DND-41 (cell line): ENCODE measurements around the gene CARMIL1.

Experiments used
- ATAC-seq: fragments of 200-7000 bp; cut with Tn5 transposase; 3 replicates; pipeline ENCODE4 v1.9.1; 2021; ENCODE audit warnings: low read depth; ENCODE audit not compliant: insufficient read depth
- DNase-seq: peaks from one replicate; pipeline ENCODE4 v3.0.0-alpha.2; 2020
- H2AFZ ChIP-seq: 2 replicates; pipeline ENCODE4 v1.6.0; 2012; ENCODE audit warnings: low read depth, low read length
- H3K27ac ChIP-seq: 2 replicates; pipeline ENCODE4 v1.5.1; 2012; ENCODE audit warnings: low read length, inconsistent platforms
- H3K27me3 ChIP-seq: fragments of 200-600 bp; sonication (generic); 2 replicates; pipeline ENCODE4 v1.6.0; 2012; ENCODE audit warnings: low read length, mild to moderate bottlenecking, inconsistent platforms; ENCODE audit not compliant: insufficient read depth, poor library complexity
- H3K36me3 ChIP-seq: 2 replicates; pipeline ENCODE4 v1.5.1; 2012; ENCODE audit warnings: low read length, inconsistent platforms; ENCODE audit not compliant: insufficient read depth
- H3K4me1 ChIP-seq: 2 replicates; pipeline ENCODE4 v1.5.1; 2012; ENCODE audit warnings: mild to moderate bottlenecking, low read length; ENCODE audit not compliant: insufficient read depth
- H3K4me2 ChIP-seq: 2 replicates; pipeline ENCODE4 v1.6.0; 2012; ENCODE audit warnings: mild to moderate bottlenecking, moderate library complexity, low read length, inconsistent platforms; ENCODE audit not compliant: insufficient read depth
- H3K4me3 ChIP-seq, 2 experiments: fragments of 200-600 bp in 1 of 2; shearing (Covaris generic) in 1 of 2; 2 replicates each; pipeline ENCODE4 v1.5.1; 2012 to 2016; ENCODE audit warnings: inconsistent platforms in 2 of 2, low read length in 2 of 2, mild to moderate bottlenecking in 2 of 2, low read depth in 1 of 2, moderate library complexity in 1 of 2
- H3K79me2 ChIP-seq: 2 replicates; pipeline ENCODE4 v1.6.0; 2012; ENCODE audit warnings: low read length, inconsistent platforms; ENCODE audit not compliant: insufficient read depth
- H3K9ac ChIP-seq: 2 replicates; pipeline ENCODE4 v1.6.0; 2012; ENCODE audit warnings: low read depth, mild to moderate bottlenecking, inconsistent platforms, low read length, moderate library complexity
- H3K9me3 ChIP-seq: 2 replicates; pipeline ENCODE4 v1.5.1; 2012; ENCODE audit warnings: low read length, moderate library complexity, mild to moderate bottlenecking, inconsistent platforms; ENCODE audit not compliant: insufficient read depth, severe bottlenecking
- H4K20me1 ChIP-seq: 2 replicates; pipeline ENCODE4 v1.6.0; 2012; ENCODE audit warnings: low read length; ENCODE audit not compliant: insufficient read depth
- EZH2 ChIP-seq: IDR thresholded peaks from 3 replicates; pipeline ENCODE4 v1.6.1; 2012; ENCODE audit warnings: borderline replicate concordance, low read depth, mild to moderate bottlenecking, moderate library complexity, low read length, inconsistent platforms; ENCODE audit not compliant: severe bottlenecking
- TF ChIP-seq, protein P1 (sequence below): IDR thresholded peaks from 2 replicates; pipeline ENCODE4 v1.5.1; 2012; ENCODE audit warnings: borderline replicate concordance, low read length, moderate library complexity, mild to moderate bottlenecking; ENCODE audit not compliant: poor library complexity, severe bottlenecking; ENCODE audit errors: extremely low read depth

Gene CARMIL1

DNA sequence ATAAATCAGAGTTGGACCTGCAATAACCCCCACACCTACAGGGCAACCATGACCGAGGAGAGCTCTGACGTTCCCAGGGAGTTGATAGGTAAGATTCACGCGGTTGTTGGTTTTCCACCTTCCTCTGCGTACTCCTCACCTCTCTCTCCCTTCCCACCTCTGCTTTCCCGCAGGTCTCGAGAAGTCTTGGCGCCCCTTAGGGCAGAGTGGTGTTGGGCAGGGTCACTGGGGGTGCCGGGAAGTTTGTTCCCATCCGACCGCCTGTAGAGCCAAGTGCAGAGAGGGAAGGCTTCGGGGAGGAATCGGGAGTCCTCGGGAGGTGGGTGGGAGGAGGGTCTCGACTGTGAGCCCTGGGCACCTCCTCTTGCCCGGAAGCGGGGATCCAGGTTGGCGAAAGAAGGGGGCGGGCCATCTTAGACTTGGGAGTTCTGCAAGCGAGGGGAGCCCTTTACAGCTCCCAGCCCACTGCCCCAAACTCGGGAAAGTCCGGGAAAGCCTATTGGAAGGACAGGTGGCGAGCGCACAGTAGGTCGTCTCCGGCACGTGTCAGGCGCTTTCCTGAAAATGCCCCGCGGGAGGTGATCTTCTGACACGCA, 672 bp downstream of the CARMIL1 start:
- Histone ChIP-seq H3K4me2 (peak overlapping the region; percentile 85), H3K36me3 (no peaks in the 10 kb centered on the region), H3K27me3 (peaks cover 43% of the 10 kb centered on the region), H3K4me3 (peak overlapping the region in 1 of 2 experiments; percentile 63; a peak in 3 of 4 replicates), H3K79me2 (no peaks in the 10 kb centered on the region), H2AFZ (peak overlapping the region; percentile 72; the same call in 1 of the 2 replicates), H3K9ac (peak overlapping the region; percentile 50; the same call in 1 of the 2 replicates), H3K27ac (no peak overlapping the region), H4K20me1 (no peaks in the 10 kb centered on the region), H3K4me1 (peaks cover 16% of the 10 kb centered on the region), H3K9me3 (no peaks in the 10 kb centered on the region)
- TF ChIP-seq EZH2: peak; percentile 54
- TF ChIP-seq, protein P1, sequence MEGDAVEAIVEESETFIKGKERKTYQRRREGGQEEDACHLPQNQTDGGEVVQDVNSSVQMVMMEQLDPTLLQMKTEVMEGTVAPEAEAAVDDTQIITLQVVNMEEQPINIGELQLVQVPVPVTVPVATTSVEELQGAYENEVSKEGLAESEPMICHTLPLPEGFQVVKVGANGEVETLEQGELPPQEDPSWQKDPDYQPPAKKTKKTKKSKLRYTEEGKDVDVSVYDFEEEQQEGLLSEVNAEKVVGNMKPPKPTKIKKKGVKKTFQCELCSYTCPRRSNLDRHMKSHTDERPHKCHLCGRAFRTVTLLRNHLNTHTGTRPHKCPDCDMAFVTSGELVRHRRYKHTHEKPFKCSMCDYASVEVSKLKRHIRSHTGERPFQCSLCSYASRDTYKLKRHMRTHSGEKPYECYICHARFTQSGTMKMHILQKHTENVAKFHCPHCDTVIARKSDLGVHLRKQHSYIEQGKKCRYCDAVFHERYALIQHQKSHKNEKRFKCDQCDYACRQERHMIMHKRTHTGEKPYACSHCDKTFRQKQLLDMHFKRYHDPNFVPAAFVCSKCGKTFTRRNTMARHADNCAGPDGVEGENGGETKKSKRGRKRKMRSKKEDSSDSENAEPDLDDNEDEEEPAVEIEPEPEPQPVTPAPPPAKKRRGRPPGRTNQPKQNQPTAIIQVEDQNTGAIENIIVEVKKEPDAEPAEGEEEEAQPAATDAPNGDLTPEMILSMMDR: no peak
- DNase-seq (no peak), ATAC-seq (no peak)

GRCh38 chr6:25280344-25281074, 1.3 kb downstream of the CARMIL1 start:
- Histone ChIP-seq H3K79me2 (no peaks in the 10 kb centered on the region), H3K4me3 (no peak overlapping the region), H3K9me3 (no peaks in the 10 kb centered on the region), H3K27me3 (peaks cover 42% of the 10 kb centered on the region), H3K27ac (no peak overlapping the region), H3K4me2 (no peak overlapping the region), H3K4me1 (peaks cover 16% of the 10 kb centered on the region), H3K36me3 (no peaks in the 10 kb centered on the region), H2AFZ (no peak overlapping the region), H4K20me1 (no peaks in the 10 kb centered on the region), H3K9ac (no peak overlapping the region)
- TF ChIP-seq EZH2: no peak
- TF ChIP-seq, protein P1: no peak
- no peak for ATAC-seq
- DNase-seq: no peak

GRCh38 chr6:25286891-25287290, 7.7 kb downstream of the CARMIL1 start:
- DNase-seq (no peak), ATAC-seq (no peak)
- Histone ChIP-seq H3K9ac (no peak overlapping the region), H3K4me1 (no peaks in the 10 kb centered on the region), H4K20me1 (no peaks in the 10 kb centered on the region), H3K4me2 (no peak overlapping the region), H3K9me3 (no peaks in the 10 kb centered on the region), H2AFZ (no peak overlapping the region), H3K36me3 (no peaks in the 10 kb centered on the region), H3K27ac (no peak overlapping the region), H3K79me2 (no peaks in the 10 kb centered on the region), H3K4me3 (no peak overlapping the region), H3K27me3 (peaks cover 25% of the 10 kb centered on the region)
- no peak for TF ChIP-seq EZH2
- TF ChIP-seq, protein P1: no peak
